ENCODE results near the gene MDFI. TPM values are rescaled to one million over a fixed set of nuclear protein-coding genes. Genes with fewer than 3 reads are reported as not detected.

MDFI gene
- polyA plus RNA-seq, 1 of the 3 experiments (the other 2 are of a cell fraction) = 7.0 TPM

GRCh38 chr6:41622206-41622988 lies 15.9 kb upstream of the MDFI start:
- ChIA-PET POLR2A (no interaction called here), CTCF (no interaction called here)
- Histone ChIP-seq H3K9me3 (no peaks in the 10 kb centered on the region), H4K20me1 (ENCODE audit: insufficient read depth) (no peaks in the 10 kb centered on the region), H3F3A (replicated peaks; ENCODE audit: insufficient read depth) (no peaks in the 10 kb centered on the region), H3K27ac (ENCODE audit: low read depth in 2 of 2, low read length in 1 of 2) (no peak overlapping the region), H3K36me3 (replicated peaks in 1 of 2; ENCODE audit: control insufficient read depth in 1 of 2, insufficient read depth in 2 of 2, low read length in 1 of 2) (no peaks in the 10 kb centered on the region), H3K9ac (no peak overlapping the region), H3K4me2 (no peak overlapping the region), H3K9me2 (no peaks in the 10 kb centered on the region), H3K27me3 (ENCODE audit: insufficient read depth) (no peaks in the 10 kb centered on the region), H2AFZ (ENCODE audit: low read depth) (no peak overlapping the region), H3K79me2 (ENCODE audit: insufficient read depth) (no peaks in the 10 kb centered on the region), H3K4me1 (ENCODE audit: control insufficient read depth in 1 of 2, insufficient read depth in 2 of 2, low read depth in 1 of 2, low read length in 1 of 2) (peaks cover 0 to 3% of the 10 kb centered on the region in 2 experiments; a peak in 2 of 4 replicates), H3K4me3 (ENCODE audit: low read depth in 2 of 2, low read length in 1 of 2) (no peak overlapping the region)
- WGBS (ENCODE audit: low lambda C conversion rate) = 21% methylated on average over 3 of the region's 3 CpGs
- DNase-seq = no peak
- no peak for TF ChIP-seq MXI1 (IDR thresholded peaks at IDR 0.05; ENCODE audit: low read depth, low read length)
- TF ChIP-seq JUND (IDR thresholded peaks at IDR 0.05) = no peak
- TF ChIP-seq GATA2 (CRISPR knock-in tag; IDR thresholded peaks at IDR 0.05) = no peak
- no peak for TF ChIP-seq RCOR1 (IDR thresholded peaks at IDR 0.05; ENCODE audit: low read length)
- no peak for TF ChIP-seq EP300 (IDR thresholded peaks at IDR 0.05; ENCODE audit: borderline replicate concordance in 1 of 2, low read depth in 1 of 2, low read length in 1 of 2)

GRCh38 chr6:41623330-41623729 lies 14.9 kb upstream of the MDFI start:
- 68% methylated on average over 6 of the region's 6 CpGs for WGBS (ENCODE audit: low lambda C conversion rate)
- Histone ChIP-seq H3K4me2 (no peak overlapping the region), H2AFZ (ENCODE audit: low read depth) (no peak overlapping the region), H3K79me2 (ENCODE audit: insufficient read depth) (no peaks in the 10 kb centered on the region), H3K27ac (ENCODE audit: low read depth in 2 of 2, low read length in 1 of 2) (no peak overlapping the region), H3K4me1 (ENCODE audit: control insufficient read depth in 1 of 2, insufficient read depth in 2 of 2, low read depth in 1 of 2, low read length in 1 of 2) (peaks cover 0 to 3% of the 10 kb centered on the region in 2 experiments; a peak in 2 of 4 replicates), H3K36me3 (replicated peaks in 1 of 2; ENCODE audit: control insufficient read depth in 1 of 2, insufficient read depth in 2 of 2, low read length in 1 of 2) (no peaks in the 10 kb centered on the region), H4K20me1 (ENCODE audit: insufficient read depth) (no peaks in the 10 kb centered on the region), H3K9ac (no peak overlapping the region), H3K9me3 (no peaks in the 10 kb centered on the region), H3K9me2 (no peaks in the 10 kb centered on the region), H3K27me3 (ENCODE audit: insufficient read depth) (no peaks in the 10 kb centered on the region), H3K4me3 (ENCODE audit: low read depth in 2 of 2, low read length in 1 of 2) (no peak overlapping the region), H3F3A (replicated peaks; ENCODE audit: insufficient read depth) (no peaks in the 10 kb centered on the region)
- POLR2A ChIA-PET = no interaction called here
- CTCF ChIA-PET = interaction anchor here (0.7 kb wide), 1 partner anchor 24 kb away, joined by 3 read pairs; no protein-coding TSS in a partner anchor
- no peak for DNase-seq
- TF ChIP-seq MAX (IDR thresholded peaks at IDR 0.05; ENCODE audit: low read depth) (no peak), GATA2 (CRISPR knock-in tag; IDR thresholded peaks at IDR 0.05) (no peak), JUND (IDR thresholded peaks at IDR 0.05) (no peak), USF2 (IDR thresholded peaks at IDR 0.05; ENCODE audit: borderline replicate concordance, low read depth, low read length) (no peak), FOXM1 (IDR thresholded peaks at IDR 0.05; ENCODE audit: low read depth) (no peak), FOSL2 (IDR thresholded peaks at IDR 0.05; ENCODE audit: borderline replicate concordance, low read depth) (no peak), IRF3 (IDR thresholded peaks at IDR 0.05; ENCODE audit: low read depth, low read length) (no peak)

Data from SK-N-SH (cell line).